ENCODE results near the gene CDC42EP5. TPM values are rescaled to one million over a fixed set of nuclear protein-coding genes. Genes with fewer than 3 reads are reported as not detected.

The CDC42EP5 gene
- total RNA-seq, 1 donor from 2014 or later: 64.2 TPM

DNA sequence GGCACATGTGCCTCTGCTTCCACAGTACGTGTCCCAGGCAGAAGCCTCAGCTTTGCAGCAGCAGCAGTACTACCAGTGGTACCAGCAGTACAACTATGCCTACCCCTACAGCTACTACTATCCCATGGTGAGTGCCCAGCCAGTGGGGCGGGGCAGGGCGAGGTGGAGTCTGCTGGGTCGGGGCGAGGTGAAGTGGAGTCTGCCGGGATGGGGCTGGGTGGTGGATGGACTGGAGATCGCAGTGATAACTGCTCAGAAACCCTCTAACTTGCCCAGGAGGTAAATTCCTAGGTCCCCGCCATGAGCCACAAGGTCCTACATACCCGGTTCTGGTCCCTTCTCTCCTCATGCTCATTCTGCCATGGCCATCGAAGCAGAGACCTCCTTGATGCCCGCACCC is 20.5 kb downstream of the CDC42EP5 start:
- Histone ChIP-seq H3K27me3 (ENCODE audit: insufficient read depth, low read length) (no peaks in the 10 kb centered on the region), H3K36me3 (ENCODE audit: insufficient read depth, low read length) (peaks cover 27% of the 10 kb centered on the region)
- no peak for FAIRE-seq

DNA sequence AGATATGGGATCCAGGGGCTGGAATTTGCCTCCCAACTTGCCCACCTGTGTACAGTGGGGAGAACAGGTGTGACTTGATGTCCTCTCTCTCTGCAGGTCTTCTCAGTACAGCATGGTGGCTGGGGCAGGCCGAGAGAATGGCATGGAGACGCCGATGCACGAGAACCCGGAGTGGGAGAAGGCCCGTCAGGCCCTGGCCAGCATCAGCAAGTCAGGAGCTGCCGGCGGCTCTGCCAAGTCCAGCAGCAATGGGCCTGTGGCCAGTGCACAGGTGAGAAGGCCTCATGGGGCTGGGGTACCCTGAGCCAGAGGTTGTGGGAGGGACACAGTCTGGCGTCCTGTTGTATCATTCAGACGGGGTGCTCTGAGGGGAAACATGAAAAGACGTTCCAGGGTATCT is 21.1 kb downstream of the CDC42EP5 start:
- H3K36me3 ChIP-seq (ENCODE audit: insufficient read depth, low read length): peaks cover 25% of the 10 kb centered on the region
- FAIRE-seq (no peak), DNase-seq (ENCODE audit: low read depth) (no peak)
- Mint-ChIP-seq H3K27me3 (ENCODE audit: low read depth, unreplicated experiment) (no peaks in the 10 kb centered on the region), H3K36me3 (ENCODE audit: low read depth, unreplicated experiment) (peaks cover 10% of the 10 kb centered on the region), H3K4me1 (ENCODE audit: low read depth, unreplicated experiment) (peaks cover 21% of the 10 kb centered on the region), H3K4me3 (ENCODE audit: unreplicated experiment) (peak overlapping the region; percentile 97), H3K9me3 (ENCODE audit: unreplicated experiment) (peaks cover 2% of the 10 kb centered on the region), H3K27ac (ENCODE audit: unreplicated experiment) (no peak overlapping the region)
- H3K4me3 ChIP-seq (ENCODE audit: insufficient read depth, low read depth, low read length): no peak overlapping the region
- H3K9ac ChIP-seq (ENCODE audit: low read length): peak overlapping the region; percentile 99
- H3K9me3 ChIP-seq (ENCODE audit: insufficient read depth, low read depth, low read length): no peaks in the 10 kb centered on the region
- H3K27ac ChIP-seq (ENCODE audit: low read depth, low read length): peak overlapping the region; percentile 68
- peak overlapping the region; percentile 99 for H3K4me2 ChIP-seq (ENCODE audit: low read length)
- no peaks in the 10 kb centered on the region for H3K27me3 ChIP-seq (ENCODE audit: insufficient read depth, low read length)
- peaks cover 79% of the 10 kb centered on the region for H4K20me1 ChIP-seq (ENCODE audit: insufficient read depth, low read length)
- TF ChIP-seq, protein P1, sequence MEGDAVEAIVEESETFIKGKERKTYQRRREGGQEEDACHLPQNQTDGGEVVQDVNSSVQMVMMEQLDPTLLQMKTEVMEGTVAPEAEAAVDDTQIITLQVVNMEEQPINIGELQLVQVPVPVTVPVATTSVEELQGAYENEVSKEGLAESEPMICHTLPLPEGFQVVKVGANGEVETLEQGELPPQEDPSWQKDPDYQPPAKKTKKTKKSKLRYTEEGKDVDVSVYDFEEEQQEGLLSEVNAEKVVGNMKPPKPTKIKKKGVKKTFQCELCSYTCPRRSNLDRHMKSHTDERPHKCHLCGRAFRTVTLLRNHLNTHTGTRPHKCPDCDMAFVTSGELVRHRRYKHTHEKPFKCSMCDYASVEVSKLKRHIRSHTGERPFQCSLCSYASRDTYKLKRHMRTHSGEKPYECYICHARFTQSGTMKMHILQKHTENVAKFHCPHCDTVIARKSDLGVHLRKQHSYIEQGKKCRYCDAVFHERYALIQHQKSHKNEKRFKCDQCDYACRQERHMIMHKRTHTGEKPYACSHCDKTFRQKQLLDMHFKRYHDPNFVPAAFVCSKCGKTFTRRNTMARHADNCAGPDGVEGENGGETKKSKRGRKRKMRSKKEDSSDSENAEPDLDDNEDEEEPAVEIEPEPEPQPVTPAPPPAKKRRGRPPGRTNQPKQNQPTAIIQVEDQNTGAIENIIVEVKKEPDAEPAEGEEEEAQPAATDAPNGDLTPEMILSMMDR (IDR thresholded peaks at IDR 0.05; ENCODE audit: insufficient read depth, low read depth, low read length): no peak
- TF ChIP-seq EZH2 (IDR thresholded peaks at IDR 0.05; ENCODE audit: insufficient read depth, low read length): no peak
- H2AFZ ChIP-seq (ENCODE audit: low read depth, low read length): no peak overlapping the region
- peaks cover 99% of the 10 kb centered on the region for H3K79me2 ChIP-seq (ENCODE audit: insufficient read depth, low read length)
- peaks cover 24% of the 10 kb centered on the region for H3K4me1 ChIP-seq (ENCODE audit: insufficient read depth, low read length)

More for the DNA sequence above, 20.5 kb downstream of the CDC42EP5 start:
- peaks cover 19% of the 10 kb centered on the region for H3K4me1 Mint-ChIP-seq (ENCODE audit: low read depth, unreplicated experiment)
- DNase-seq (ENCODE audit: low read depth): no peak
- H3K27me3 Mint-ChIP-seq (ENCODE audit: low read depth, unreplicated experiment): no peaks in the 10 kb centered on the region
- H3K36me3 Mint-ChIP-seq (ENCODE audit: low read depth, unreplicated experiment): peaks cover 11% of the 10 kb centered on the region
- H2AFZ ChIP-seq (ENCODE audit: low read depth, low read length): no peak overlapping the region
- peaks cover 2% of the 10 kb centered on the region for H3K9me3 Mint-ChIP-seq (ENCODE audit: unreplicated experiment)
- H3K4me1 ChIP-seq (ENCODE audit: insufficient read depth, low read length): peaks cover 17% of the 10 kb centered on the region
- H3K9me3 ChIP-seq (ENCODE audit: insufficient read depth, low read depth, low read length): no peaks in the 10 kb centered on the region
- H3K4me2 ChIP-seq (ENCODE audit: low read length): no peak overlapping the region
- peaks cover 80% of the 10 kb centered on the region for H4K20me1 ChIP-seq (ENCODE audit: insufficient read depth, low read length)
- H3K4me3 Mint-ChIP-seq (ENCODE audit: unreplicated experiment): no peak overlapping the region
- no peak overlapping the region for H3K27ac Mint-ChIP-seq (ENCODE audit: unreplicated experiment)
- peaks cover 97% of the 10 kb centered on the region for H3K79me2 ChIP-seq (ENCODE audit: insufficient read depth, low read length)
- TF ChIP-seq EZH2 (IDR thresholded peaks at IDR 0.05; ENCODE audit: insufficient read depth, low read length): no peak
- TF ChIP-seq, protein P1 (IDR thresholded peaks at IDR 0.05; ENCODE audit: insufficient read depth, low read depth, low read length): no peak
- H3K27ac ChIP-seq (ENCODE audit: low read depth, low read length): no peak overlapping the region
- no peak overlapping the region for H3K4me3 ChIP-seq (ENCODE audit: insufficient read depth, low read depth, low read length)
- no peak overlapping the region for H3K9ac ChIP-seq (ENCODE audit: low read length)

DNA sequence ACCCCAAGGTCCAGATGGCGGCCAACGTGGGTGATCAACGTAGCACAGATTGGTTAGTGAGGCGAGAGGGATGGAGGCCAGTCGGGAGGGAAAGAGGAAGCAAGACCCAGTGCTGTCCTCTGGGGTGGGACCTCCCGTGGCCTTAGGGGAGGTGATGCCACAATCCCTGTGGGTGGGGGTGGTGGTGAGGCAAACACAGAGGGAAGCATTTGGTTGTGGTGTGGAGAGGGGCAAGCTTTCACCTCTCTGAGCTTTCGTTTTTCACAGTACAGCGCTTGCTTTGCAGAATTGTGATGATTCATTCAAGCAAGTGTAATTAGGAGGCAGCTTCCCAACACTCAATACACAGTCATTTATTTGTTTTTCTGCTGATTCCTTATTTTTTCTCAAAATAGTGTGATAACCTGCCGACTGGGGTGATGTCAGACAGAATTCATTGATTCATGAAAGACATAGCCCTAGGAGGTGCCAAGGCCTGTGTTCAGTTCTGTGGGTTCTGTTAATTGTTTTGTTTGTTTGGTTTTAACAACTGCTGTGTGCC is 21.7 kb downstream of the CDC42EP5 start:
- Histone ChIP-seq H3K9me3 (ENCODE audit: insufficient read depth, low read depth, low read length) (no peaks in the 10 kb centered on the region), H3K27ac (ENCODE audit: low read depth, low read length) (peak overlapping the region; percentile 68), H3K4me1 (ENCODE audit: insufficient read depth, low read length) (peaks cover 27% of the 10 kb centered on the region), H3K4me3 (ENCODE audit: insufficient read depth, low read depth, low read length) (peak overlapping the region; percentile 94), H3K27me3 (ENCODE audit: insufficient read depth, low read length) (no peaks in the 10 kb centered on the region), H4K20me1 (ENCODE audit: insufficient read depth, low read length) (peaks cover 74% of the 10 kb centered on the region), H3K36me3 (ENCODE audit: insufficient read depth, low read length) (peaks cover 26% of the 10 kb centered on the region), H3K9ac (ENCODE audit: low read length) (peak overlapping the region; percentile 99), H2AFZ (ENCODE audit: low read depth, low read length) (no peak overlapping the region), H3K4me2 (ENCODE audit: low read length) (peak overlapping the region; percentile 99), H3K79me2 (ENCODE audit: insufficient read depth, low read length) (peaks cover 99% of the 10 kb centered on the region)
- Mint-ChIP-seq H3K9me3 (ENCODE audit: unreplicated experiment) (peaks cover 2% of the 10 kb centered on the region), H3K4me3 (ENCODE audit: unreplicated experiment) (peak overlapping the region; percentile 97), H3K4me1 (ENCODE audit: low read depth, unreplicated experiment) (peaks cover 25% of the 10 kb centered on the region), H3K36me3 (ENCODE audit: low read depth, unreplicated experiment) (peaks cover 10% of the 10 kb centered on the region), H3K27ac (ENCODE audit: unreplicated experiment) (peak overlapping the region; percentile 97), H3K27me3 (ENCODE audit: low read depth, unreplicated experiment) (no peaks in the 10 kb centered on the region)
- DNase-seq (ENCODE audit: low read depth) (peak; percentile 19), FAIRE-seq (no peak)
- TF ChIP-seq EZH2 (IDR thresholded peaks at IDR 0.05; ENCODE audit: insufficient read depth, low read length): no peak
- TF ChIP-seq, protein P1 (IDR thresholded peaks at IDR 0.05; ENCODE audit: insufficient read depth, low read depth, low read length): no peak

Measured in astrocyte (in vitro differentiated cells and primary cell).